ENCODE data around the gene MCOLN2. TPM values are rescaled to one million over a fixed set of nuclear protein-coding genes. Genes with fewer than 3 reads are reported as not detected.

The MCOLN2 gene
- total RNA-seq, 1 experiment from 2014 or later: 1.3 TPM

DNA sequence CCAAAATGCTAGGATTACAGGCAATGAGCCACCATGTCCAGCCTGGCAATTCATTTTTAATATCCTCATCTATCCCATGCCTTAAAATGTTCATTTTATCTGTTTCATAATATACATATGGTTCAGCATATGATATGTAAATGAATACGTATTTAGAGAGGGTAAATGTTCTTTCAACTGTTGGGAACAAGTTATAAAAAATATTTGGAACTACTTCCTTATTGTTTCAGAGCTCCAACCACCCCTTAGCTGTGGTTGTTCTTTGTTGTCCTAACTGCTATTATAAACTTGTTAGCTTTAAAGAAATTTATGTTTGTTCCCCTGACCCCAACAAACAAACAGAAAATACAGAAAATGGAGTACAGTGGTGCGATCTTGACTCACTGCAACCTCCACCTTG lies 14.5 kb downstream of the MCOLN2 start:
- H3K27me3 ChIP-seq (ENCODE audit: insufficient read depth, low read length): no peaks in the 10 kb centered on the region
- H3K9me3 ChIP-seq (ENCODE audit: control insufficient read depth, low read depth, low read length): no peaks in the 10 kb centered on the region
- H3K14ac ChIP-seq (ENCODE audit: insufficient read depth, low read length): no peak overlapping the region
- H4K20me1 ChIP-seq (ENCODE audit: control insufficient read depth, insufficient read depth, insufficient read length): no peaks in the 10 kb centered on the region
- no peak overlapping the region for H4K5ac ChIP-seq (ENCODE audit: insufficient read length, low read depth, low read length)
- Mint-ChIP-seq H3K4me1 (no peaks in the 10 kb centered on the region), H3K9me3 (no peaks in the 10 kb centered on the region), H3K27me3 (ENCODE audit: low read depth) (peaks cover 3% of the 10 kb centered on the region; the same call in 1 of the 2 replicates), H3K36me3 (ENCODE audit: insufficient read depth in 1 of 3, low read depth in 3 of 3) (no peaks in the 10 kb centered on the region), H3K27ac (no peak overlapping the region), H3K4me3 (no peak overlapping the region)
- no peaks in the 10 kb centered on the region for H3K23me2 ChIP-seq (ENCODE audit: insufficient read length, low read depth, low read length, poor library complexity, severe bottlenecking)
- H2BK120ac ChIP-seq (ENCODE audit: low read depth, low read length, poor library complexity, severe bottlenecking): no peak overlapping the region
- no peaks in the 10 kb centered on the region for H3K79me1 ChIP-seq (ENCODE audit: insufficient read depth, low read depth, low read length, poor library complexity, severe bottlenecking)
- no peak overlapping the region for H2BK5ac ChIP-seq (ENCODE audit: insufficient read length, low read length)
- TF ChIP-seq, protein P1, sequence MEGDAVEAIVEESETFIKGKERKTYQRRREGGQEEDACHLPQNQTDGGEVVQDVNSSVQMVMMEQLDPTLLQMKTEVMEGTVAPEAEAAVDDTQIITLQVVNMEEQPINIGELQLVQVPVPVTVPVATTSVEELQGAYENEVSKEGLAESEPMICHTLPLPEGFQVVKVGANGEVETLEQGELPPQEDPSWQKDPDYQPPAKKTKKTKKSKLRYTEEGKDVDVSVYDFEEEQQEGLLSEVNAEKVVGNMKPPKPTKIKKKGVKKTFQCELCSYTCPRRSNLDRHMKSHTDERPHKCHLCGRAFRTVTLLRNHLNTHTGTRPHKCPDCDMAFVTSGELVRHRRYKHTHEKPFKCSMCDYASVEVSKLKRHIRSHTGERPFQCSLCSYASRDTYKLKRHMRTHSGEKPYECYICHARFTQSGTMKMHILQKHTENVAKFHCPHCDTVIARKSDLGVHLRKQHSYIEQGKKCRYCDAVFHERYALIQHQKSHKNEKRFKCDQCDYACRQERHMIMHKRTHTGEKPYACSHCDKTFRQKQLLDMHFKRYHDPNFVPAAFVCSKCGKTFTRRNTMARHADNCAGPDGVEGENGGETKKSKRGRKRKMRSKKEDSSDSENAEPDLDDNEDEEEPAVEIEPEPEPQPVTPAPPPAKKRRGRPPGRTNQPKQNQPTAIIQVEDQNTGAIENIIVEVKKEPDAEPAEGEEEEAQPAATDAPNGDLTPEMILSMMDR (conservative IDR thresholded peaks at IDR 0.05): no peak
- H2AFZ ChIP-seq (ENCODE audit: low read length): no peak overlapping the region
- H4K91ac ChIP-seq (ENCODE audit: insufficient read length, low read depth, low read length): no peak overlapping the region
- H3K4me2 ChIP-seq (ENCODE audit: insufficient read depth, insufficient read length, low read length): no peak overlapping the region
- no peak overlapping the region for H2BK20ac ChIP-seq (ENCODE audit: low read depth, low read length, poor library complexity, severe bottlenecking)
- DNase-seq: no peak
- no CpG with 5 or more reads among the region's 2 CpGs for WGBS (ENCODE audit: extremely low coverage, insufficient read length, low lambda C conversion rate)
- H2BK12ac ChIP-seq (ENCODE audit: insufficient read length, low read depth, low read length): no peak overlapping the region
- H2AK5ac ChIP-seq (ENCODE audit: insufficient read length, low read length): no peak overlapping the region
- no peak overlapping the region for H3K9ac ChIP-seq (ENCODE audit: extremely low read depth, insufficient read length, low read length)
- no peak overlapping the region for H3T11ph ChIP-seq (ENCODE audit: low read length)
- H3K56ac ChIP-seq (ENCODE audit: insufficient read length, low read depth, low read length): no peak overlapping the region
- no peak overlapping the region for H3K27ac ChIP-seq (ENCODE audit: insufficient read length, low read depth, low read length)
- no peaks in the 10 kb centered on the region for H3K79me2 ChIP-seq (ENCODE audit: insufficient read depth, low read length)
- H3K4me1 ChIP-seq (ENCODE audit: insufficient read depth, low read length): no peaks in the 10 kb centered on the region
- H3K23ac ChIP-seq (ENCODE audit: insufficient read length, low read depth, low read length): no peak overlapping the region
- no peak overlapping the region for H2BK15ac ChIP-seq (ENCODE audit: low read depth, low read length)
- H4K8ac ChIP-seq (replicated peaks; ENCODE audit: insufficient read length, low read depth, low read length): no peak overlapping the region
- H3K4ac ChIP-seq (ENCODE audit: low read depth, low read length): no peak overlapping the region
- no peak overlapping the region for H3K18ac ChIP-seq (ENCODE audit: insufficient read length, low read depth, low read length)

All from H9 (cell line).